ENCODE results near the gene NCF4. TPM values are rescaled to one million over a fixed set of nuclear protein-coding genes. Genes with fewer than 3 reads are reported as not detected.

Gene NCF4
- polyA plus RNA-seq, 3 donors from 2014 or later: 0.75 to 3.1 (median 3.0) TPM

DNA sequence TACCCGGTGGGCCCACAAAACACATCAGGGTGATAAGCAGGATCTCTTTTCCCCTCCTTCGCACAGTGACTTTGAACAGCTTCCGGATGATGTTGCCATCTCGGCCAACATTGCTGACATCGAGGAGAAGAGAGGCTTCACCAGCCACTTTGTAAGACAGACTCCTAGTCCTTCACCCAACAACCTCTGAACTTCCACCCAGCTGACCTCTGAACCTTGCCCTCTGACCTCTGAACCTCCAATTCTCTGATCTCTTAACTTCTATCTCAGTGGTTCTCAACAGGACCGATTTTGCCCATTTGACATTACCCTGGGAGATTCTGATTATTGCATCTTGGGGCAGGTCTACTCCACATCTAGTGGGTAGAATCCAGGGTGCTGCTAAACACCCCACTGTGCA, 3.2 kb downstream of the NCF4 start:
- no peaks in the 10 kb centered on the region for H3K9me3 Mint-ChIP-seq
- DNase-seq: no peak
- H3K36me3 Mint-ChIP-seq: no peaks in the 10 kb centered on the region
- H3K27me3 Mint-ChIP-seq (ENCODE audit: low read depth in 3 of 3): peaks cover 0 to 2% (median 2%) of the 10 kb centered on the region in 3 donors
- H3K27ac Mint-ChIP-seq: no peak overlapping the region
- no peak overlapping the region for H3K4me3 Mint-ChIP-seq
- peaks cover 0 to 1% of the 10 kb centered on the region in 2 donors for H3K4me1 Mint-ChIP-seq

- Mint-ChIP-seq H3K36me3 (no peaks in the 10 kb centered on the region), H3K4me1 (peaks cover 0 to 1% of the 10 kb centered on the region in 2 donors), H3K9me3 (no peaks in the 10 kb centered on the region), H3K27ac (peak overlapping the region in 1 of 6 donors; percentile 52), H3K27me3 (ENCODE audit: low read depth in 3 of 3) (peaks cover 0 to 4% (median 4%) of the 10 kb centered on the region in 3 donors), H3K4me3 (no peak overlapping the region)
- no peak for DNase-seq
These were observed 3.8 kb downstream of the NCF4 start for GRCh38 chr22:36864454-36865215.

- no peaks in the 10 kb centered on the region for H3K36me3 Mint-ChIP-seq
- H3K27ac Mint-ChIP-seq: no peak overlapping the region
- no peak overlapping the region for H3K4me3 Mint-ChIP-seq
- H3K4me1 Mint-ChIP-seq: peaks cover 0 to 1% of the 10 kb centered on the region in 2 donors
- H3K9me3 Mint-ChIP-seq: no peaks in the 10 kb centered on the region
- peaks cover 0 to 7% (median 1%) of the 10 kb centered on the region in 3 donors for H3K27me3 Mint-ChIP-seq (ENCODE audit: low read depth in 3 of 3)
- DNase-seq: no peak
These were observed 4.5 kb downstream of the NCF4 start for GRCh38 chr22:36865346-36865745.

DNA sequence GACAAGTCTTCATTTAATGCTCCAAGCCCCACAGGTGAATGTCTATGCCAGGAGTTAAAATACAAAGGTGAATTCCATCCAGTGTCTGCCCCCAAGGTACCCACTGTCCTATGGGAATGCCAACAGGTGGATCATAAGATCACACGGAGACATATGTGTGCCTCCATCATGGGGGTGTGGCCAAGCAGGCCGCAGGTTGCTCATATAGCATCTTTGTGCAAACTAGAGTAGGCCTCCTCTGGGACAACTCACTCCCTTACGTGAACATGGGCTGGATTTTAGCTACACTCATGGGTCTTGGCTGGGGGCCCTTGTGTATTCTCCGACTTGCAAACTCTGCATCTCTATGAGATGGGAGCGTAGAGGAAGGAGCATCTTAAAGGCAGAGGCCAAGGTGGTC, 6.9 kb downstream of the NCF4 start:
- H3K36me3 Mint-ChIP-seq: no peaks in the 10 kb centered on the region
- no peak for DNase-seq
- H3K4me1 Mint-ChIP-seq: no peaks in the 10 kb centered on the region
- no peaks in the 10 kb centered on the region for H3K9me3 Mint-ChIP-seq
- peaks cover 1 to 7% (median 2%) of the 10 kb centered on the region in 3 donors for H3K27me3 Mint-ChIP-seq (ENCODE audit: low read depth in 3 of 3)
- no peak overlapping the region for H3K4me3 Mint-ChIP-seq
- H3K27ac Mint-ChIP-seq: no peak overlapping the region

DNA sequence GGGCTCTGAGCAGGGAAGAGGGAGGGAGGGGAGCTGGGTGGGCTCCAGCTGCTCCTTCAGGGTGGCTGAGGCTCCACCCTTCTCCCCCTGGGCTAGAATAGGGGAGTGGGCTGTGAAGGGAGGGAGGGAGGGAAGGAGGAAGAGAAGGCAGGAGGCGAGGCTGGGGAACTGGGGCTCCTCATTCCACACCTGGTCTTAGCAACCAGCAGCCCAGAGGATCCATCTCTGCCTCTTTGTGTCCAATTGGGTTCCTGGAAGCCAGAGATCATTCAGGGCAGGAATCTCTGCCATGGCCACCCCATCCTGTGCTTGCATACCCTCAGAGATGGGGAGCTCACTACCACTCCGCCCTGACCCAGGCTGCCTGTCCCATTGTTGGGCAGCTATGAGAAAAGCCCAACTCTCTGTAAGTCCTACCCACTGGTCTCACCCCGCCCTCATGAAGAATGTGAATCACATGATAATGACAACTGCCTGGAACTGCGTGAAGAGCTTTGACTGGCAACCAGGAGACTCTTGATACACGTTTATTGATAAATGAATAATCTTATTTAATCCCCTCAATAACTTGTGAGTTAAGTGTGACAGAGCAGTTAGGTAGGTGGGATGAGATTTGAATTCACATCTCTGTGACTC, 7.9 kb downstream of the NCF4 start:
- Mint-ChIP-seq H3K27me3 (ENCODE audit: low read depth in 3 of 3) (peaks cover 1 to 7% (median 4%) of the 10 kb centered on the region in 3 donors), H3K4me3 (no peak overlapping the region), H3K9me3 (no peaks in the 10 kb centered on the region), H3K4me1 (peaks cover 2% of the 10 kb centered on the region in 2 donors), H3K27ac (no peak overlapping the region), H3K36me3 (no peaks in the 10 kb centered on the region)
- DNase-seq: no peak

DNA sequence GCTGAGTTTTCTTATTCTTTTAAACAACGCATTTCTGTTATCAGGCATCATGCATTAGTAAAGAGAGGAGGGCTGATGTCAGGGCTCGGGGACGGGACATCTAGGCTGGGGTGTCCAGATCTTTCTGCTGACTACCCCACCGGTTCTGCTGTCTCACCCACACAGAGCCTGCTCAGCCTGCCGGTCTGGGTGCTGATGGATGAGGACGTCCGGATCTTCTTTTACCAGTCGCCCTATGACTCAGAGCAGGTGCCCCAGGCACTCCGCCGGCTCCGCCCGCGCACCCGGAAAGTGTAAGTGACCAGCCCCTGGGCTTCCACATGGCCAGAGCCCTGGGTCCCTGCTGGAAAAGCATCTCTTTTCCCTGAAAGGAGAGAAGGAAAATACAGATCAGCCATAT, 9.4 kb downstream of the NCF4 start:
- DNase-seq: no peak
- peaks cover 6 to 7% of the 10 kb centered on the region in 2 donors for H3K4me1 Mint-ChIP-seq
- no peaks in the 10 kb centered on the region for H3K9me3 Mint-ChIP-seq
- H3K27ac Mint-ChIP-seq: no peak overlapping the region
- no peaks in the 10 kb centered on the region for H3K36me3 Mint-ChIP-seq
- H3K4me3 Mint-ChIP-seq: no peak overlapping the region
- peaks cover 1 to 5% (median 4%) of the 10 kb centered on the region in 3 donors for H3K27me3 Mint-ChIP-seq (ENCODE audit: low read depth in 3 of 3)

DNA sequence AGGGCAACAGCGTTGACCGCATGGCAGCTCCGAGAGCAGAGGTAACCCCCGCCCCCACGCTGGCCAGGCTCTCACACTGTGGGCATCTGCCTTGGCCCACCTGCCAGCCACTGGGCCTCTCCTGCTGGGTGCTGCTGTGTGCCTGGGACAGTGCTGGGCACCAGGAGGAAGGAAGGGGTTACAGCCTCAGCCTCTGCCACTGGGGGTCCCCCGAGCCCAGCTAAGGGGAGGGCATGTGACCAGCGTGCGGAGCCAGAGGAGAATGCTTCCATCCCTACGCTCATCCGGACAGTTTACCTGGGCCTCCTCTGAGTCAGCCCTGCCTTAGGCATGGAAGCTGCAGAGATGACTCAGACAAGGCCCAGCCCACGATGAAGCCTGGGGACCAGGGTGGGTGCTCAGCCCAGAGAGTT, 10.9 kb downstream of the NCF4 start:
- Mint-ChIP-seq H3K4me1 (peaks cover 6 to 7% of the 10 kb centered on the region in 2 donors), H3K27ac (no peak overlapping the region), H3K4me3 (no peak overlapping the region), H3K36me3 (no peaks in the 10 kb centered on the region), H3K27me3 (ENCODE audit: low read depth in 3 of 3) (peaks cover 1 to 5% (median 4%) of the 10 kb centered on the region in 3 donors), H3K9me3 (no peaks in the 10 kb centered on the region)
- no peak for DNase-seq

GRCh38 chr22:36872084-36872483, 11.3 kb downstream of the NCF4 start:
- H3K9me3 Mint-ChIP-seq: no peaks in the 10 kb centered on the region
- DNase-seq: no peak

DNA sequence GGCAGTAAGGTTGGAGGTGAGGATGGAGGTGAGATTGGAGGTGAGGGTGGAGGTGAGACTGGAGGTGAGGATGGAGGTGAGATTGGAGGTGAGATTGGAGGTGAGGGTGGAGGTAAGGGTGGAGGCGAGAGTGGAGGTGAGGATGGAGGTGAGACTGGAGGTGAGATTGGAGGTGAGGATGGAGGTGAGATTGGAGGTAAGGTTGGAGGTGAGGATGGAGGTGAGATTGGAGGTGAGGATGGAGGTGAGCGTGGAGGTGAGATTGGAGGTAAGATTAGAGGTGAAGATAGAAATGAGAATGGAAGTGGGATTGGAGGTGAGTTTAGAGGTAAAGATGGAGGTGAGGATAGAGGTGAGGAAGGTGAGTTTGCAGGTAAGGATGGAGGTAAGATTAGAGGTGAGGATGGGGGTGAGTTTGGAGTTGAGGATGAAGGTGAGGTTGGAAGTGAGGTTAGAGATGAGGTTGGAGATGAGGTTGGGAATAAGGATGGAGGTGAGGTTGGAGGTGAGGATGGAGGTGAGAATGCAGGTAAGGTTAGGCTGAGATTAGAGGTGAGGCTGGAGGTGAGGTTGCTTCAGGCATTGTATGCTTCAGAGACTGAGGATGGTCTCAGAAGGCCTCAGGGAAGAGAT, 12.2 kb downstream of the NCF4 start:
- Mint-ChIP-seq H3K27me3 (ENCODE audit: low read depth in 3 of 3) (peaks cover 1 to 8% (median 4%) of the 10 kb centered on the region in 3 donors), H3K9me3 (no peaks in the 10 kb centered on the region), H3K4me3 (no peak overlapping the region), H3K27ac (peak overlapping the region in 1 of 6 donors; percentile 65), H3K4me1 (peaks cover 6 to 7% of the 10 kb centered on the region in 2 donors), H3K36me3 (no peaks in the 10 kb centered on the region)
- DNase-seq: no peak

More at GRCh38 chr22:36872084-36872483, 11.3 kb downstream of the NCF4 start:
- no peaks in the 10 kb centered on the region for H3K36me3 Mint-ChIP-seq
- no peak overlapping the region for H3K4me3 Mint-ChIP-seq
- H3K27ac Mint-ChIP-seq: peak overlapping the region in 2 of 6 donors; percentile 41 to 63
- H3K4me1 Mint-ChIP-seq: peaks cover 6 to 7% of the 10 kb centered on the region in 2 donors
- peaks cover 1 to 5% (median 4%) of the 10 kb centered on the region in 3 donors for H3K27me3 Mint-ChIP-seq (ENCODE audit: low read depth in 3 of 3)

GRCh38 chr22:36873614-36874308, 13.0 kb downstream of the NCF4 start:
- Mint-ChIP-seq H3K27me3 (ENCODE audit: low read depth in 3 of 3) (peaks cover 1 to 8% (median 4%) of the 10 kb centered on the region in 3 donors), H3K9me3 (no peaks in the 10 kb centered on the region), H3K4me3 (no peak overlapping the region), H3K36me3 (no peaks in the 10 kb centered on the region), H3K27ac (peak overlapping the region in 4 of 6 donors; percentile 29 to 51 (median 43)), H3K4me1 (peaks cover 6 to 7% of the 10 kb centered on the region in 2 donors)
- no peak for DNase-seq

GRCh38 chr22:36874309-36874696, 13.5 kb downstream of the NCF4 start:
- H3K36me3 Mint-ChIP-seq: no peaks in the 10 kb centered on the region
- H3K9me3 Mint-ChIP-seq: no peaks in the 10 kb centered on the region
- H3K27ac Mint-ChIP-seq: peak overlapping the region in 3 of 6 donors; percentile 29 to 51 (median 41)
- peaks cover 6 to 7% of the 10 kb centered on the region in 2 donors for H3K4me1 Mint-ChIP-seq
- no peak overlapping the region for H3K4me3 Mint-ChIP-seq
- H3K27me3 Mint-ChIP-seq (ENCODE audit: low read depth in 3 of 3): peaks cover 1 to 8% (median 4%) of the 10 kb centered on the region in 3 donors
- DNase-seq: no peak

DNA sequence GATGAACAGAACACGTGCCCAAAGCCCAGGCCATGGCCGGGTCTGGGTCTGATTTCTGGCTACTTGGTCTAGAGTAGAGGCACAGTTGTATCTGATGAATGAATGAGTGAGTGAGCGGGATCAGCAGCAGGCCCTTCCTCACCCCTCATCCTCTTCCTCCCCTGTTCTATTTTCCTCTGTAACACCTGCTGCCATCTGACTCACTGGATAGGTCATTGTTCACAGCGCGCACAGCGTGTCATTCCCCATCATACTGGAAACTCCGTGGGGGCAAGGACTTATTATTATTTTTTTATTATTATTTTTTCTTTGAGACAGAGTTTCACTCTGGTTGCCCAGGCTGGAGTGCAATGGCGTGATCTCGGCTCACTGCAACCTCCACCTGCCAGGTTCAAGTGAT, 13.9 kb downstream of the NCF4 start:
- peaks cover 6 to 7% of the 10 kb centered on the region in 2 donors for H3K4me1 Mint-ChIP-seq
- H3K27me3 Mint-ChIP-seq (ENCODE audit: low read depth in 3 of 3): peaks cover 0 to 5% (median 4%) of the 10 kb centered on the region in 3 donors
- H3K4me3 Mint-ChIP-seq: no peak overlapping the region
- H3K9me3 Mint-ChIP-seq: peaks cover 0 to 3% (median 1%) of the 10 kb centered on the region in 6 donors
- H3K27ac Mint-ChIP-seq: peak overlapping the region in 1 of 6 donors; percentile 5
- no peaks in the 10 kb centered on the region for H3K36me3 Mint-ChIP-seq
- no peak for DNase-seq

DNA sequence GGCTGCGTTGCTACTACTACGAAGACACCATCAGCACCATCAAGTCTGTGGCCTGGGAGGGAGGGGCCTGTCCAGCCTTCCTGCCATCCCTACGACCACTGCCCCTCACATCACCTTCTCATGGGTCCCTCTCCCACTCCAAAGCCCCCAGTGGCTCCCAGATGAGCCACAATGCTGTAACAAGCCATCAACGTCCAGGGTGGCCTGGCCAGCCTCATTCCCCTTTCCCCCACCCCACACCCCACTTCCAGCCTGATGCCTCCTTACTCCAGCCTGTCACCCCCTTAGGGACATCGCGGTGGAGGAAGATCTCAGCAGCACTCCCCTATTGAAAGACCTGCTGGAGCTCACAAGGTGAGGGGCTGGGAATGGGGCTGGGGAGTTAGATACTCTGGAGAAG, 14.9 kb downstream of the NCF4 start:
- Mint-ChIP-seq H3K4me1 (peaks cover 6 to 7% of the 10 kb centered on the region in 2 donors), H3K4me3 (no peak overlapping the region), H3K36me3 (peaks cover 0 to 2% (median 0%) of the 10 kb centered on the region in 3 donors), H3K27ac (no peak overlapping the region), H3K27me3 (ENCODE audit: low read depth in 3 of 3) (peaks cover 0 to 6% (median 4%) of the 10 kb centered on the region in 3 donors), H3K9me3 (peaks cover 2 to 12% (median 10%) of the 10 kb centered on the region in 6 donors)
- DNase-seq: no peak

Data from immature natural killer cell (primary cell).